Breast epithelium (tissue), 4 donors: ENCODE measurements around the gene MMAA. TPM values are rescaled to one million over a fixed set of nuclear protein-coding genes. Genes with fewer than 3 reads are reported as not detected.
"Not testable (repeated sequence)": the region's sequence is repeated elsewhere in the genome, so short reads cannot be mapped to it uniquely, and the experiment has no call there.

Experiments used
- DNase-seq, 2 donors: peaks; one replicate each; pipeline ENCODE4 v3.0.0-alpha.2; 2019; ENCODE audit warnings: low spot score in 2 of 2
- H3K27ac ChIP-seq, 2 donors: fragments of 200-600 bp; sonication (generic) in 1 of 2; one replicate each; pipeline ENCODE4 v1.5.1; 2016 to 2019; ENCODE audit warnings: mild to moderate bottlenecking in 1 of 2
- H3K27me3 ChIP-seq, 2 donors: fragments of 200-600 bp; sonication (generic) in 1 of 2; one replicate each; pipeline versions ENCODE4 v1.5.1 to v1.6.0; 2017 to 2019; ENCODE audit warnings: control low read depth in 1 of 2, mild to moderate bottlenecking in 1 of 2
- H3K36me3 ChIP-seq: fragments of 200-600 bp; one replicate; pipeline ENCODE4 v1.5.1; 2019
- H3K4me1 ChIP-seq, 2 donors: fragments of 200-600 bp; sonication (generic); one replicate each; pipeline ENCODE4 v1.5.1; 2016 to 2019; ENCODE audit warnings: control low read depth in 1 of 2
- H3K4me3 ChIP-seq, 3 donors: fragments of 200-600 bp; sonication (generic); 1 replicate in 2 of 3; 2 replicates in 1 of 3; pipeline ENCODE4 v1.5.1; 2016 to 2019; ENCODE audit warnings: mild to moderate bottlenecking in 3 of 3, moderate library complexity in 2 of 3
- H3K9me3 ChIP-seq, 2 donors: fragments of 200-600 bp; sonication (generic) in 1 of 2; one replicate each; pipeline ENCODE4 v1.5.1; 2016 to 2019; ENCODE audit warnings: control low read depth in 1 of 2
- POLR2A ChIP-seq: fragments of 450-650 bp; IDR thresholded peaks from one replicate; pipeline ENCODE4 v1.6.1; 2016; ENCODE audit warnings: antibody characterized with exemption, mild to moderate bottlenecking, moderate library complexity
- POLR2AphosphoS5 ChIP-seq, 3 donors: sonication (generic); formaldehyde crosslinking; IDR thresholded peaks; one replicate each; pipeline ENCODE4 v1.6.1; 2017; ENCODE audit warnings: antibody characterized with exemption in 3 of 3
- intact Hi-C: fragments of 100-400 bp; cut with DNase I; formaldehyde crosslinking; loops from one replicate; pipeline ENCODE4 v1.15.1; 2023; ENCODE audit warnings: low total_unique reads
- total RNA-seq, 3 donors: library from RNA; depleted of rRNA; stranded (reverse); fragments of >200 nt; gene quantifications; one replicate each; pipeline ENCODE4 v1.1.0, GENCODE V29; 2016
- TF ChIP-seq, protein P1 (sequence below), 3 donors: fragments of 450-650 bp; IDR thresholded peaks; one replicate each; pipeline ENCODE4 v1.5.1; 2016 to 2017; ENCODE audit warnings: antibody characterized with exemption in 3 of 3, mild to moderate bottlenecking in 3 of 3, moderate library complexity in 3 of 3

Gene MMAA
- total RNA-seq, 3 donors from 2014 or later, result 4.2 to 5.7 (median 5.6) TPM

DNA sequence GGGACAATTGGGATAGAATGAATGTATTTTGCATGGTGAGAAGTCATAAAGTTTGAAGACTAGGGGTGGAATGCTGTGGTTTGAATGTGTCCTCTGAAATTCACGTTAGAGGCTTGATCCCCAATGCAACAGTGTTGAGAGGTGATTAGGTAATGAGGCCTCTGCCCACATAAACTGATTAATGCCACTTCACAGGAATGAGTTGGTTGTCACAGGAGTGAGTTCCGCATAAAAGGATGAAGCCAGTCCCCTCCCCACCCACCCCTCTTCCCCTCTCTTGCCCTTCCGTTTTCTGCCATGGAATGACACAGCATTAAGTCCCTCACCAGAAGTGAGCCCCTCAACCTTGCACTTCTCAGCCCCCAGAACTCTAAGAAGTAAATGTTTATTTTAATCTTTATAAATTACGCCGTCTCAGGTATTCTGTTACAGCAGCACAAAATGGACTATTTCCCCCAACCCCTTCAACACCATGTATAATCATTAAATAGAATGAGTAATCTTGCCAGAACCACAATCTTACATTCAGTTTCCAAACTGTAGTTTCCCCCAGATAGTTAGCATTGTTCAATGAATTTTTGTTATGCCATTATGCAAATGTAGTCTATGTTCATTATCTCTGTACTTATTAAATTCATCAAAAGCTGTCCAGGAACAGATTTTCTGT is 5.5 kb upstream of the MMAA start:
- Histone ChIP-seq H3K36me3 (no peaks in the 10 kb centered on the region), H3K9me3 (no peaks in the 10 kb centered on the region), H3K4me3 (no peak overlapping the region), H3K4me1 (no peaks in the 10 kb centered on the region), H3K27me3 (no peaks in the 10 kb centered on the region), H3K27ac (no peak overlapping the region)
- no peak for TF ChIP-seq POLR2A
- no peak for TF ChIP-seq POLR2AphosphoS5 (IDR thresholded peaks at IDR 0.05)
- TF ChIP-seq, protein P1, sequence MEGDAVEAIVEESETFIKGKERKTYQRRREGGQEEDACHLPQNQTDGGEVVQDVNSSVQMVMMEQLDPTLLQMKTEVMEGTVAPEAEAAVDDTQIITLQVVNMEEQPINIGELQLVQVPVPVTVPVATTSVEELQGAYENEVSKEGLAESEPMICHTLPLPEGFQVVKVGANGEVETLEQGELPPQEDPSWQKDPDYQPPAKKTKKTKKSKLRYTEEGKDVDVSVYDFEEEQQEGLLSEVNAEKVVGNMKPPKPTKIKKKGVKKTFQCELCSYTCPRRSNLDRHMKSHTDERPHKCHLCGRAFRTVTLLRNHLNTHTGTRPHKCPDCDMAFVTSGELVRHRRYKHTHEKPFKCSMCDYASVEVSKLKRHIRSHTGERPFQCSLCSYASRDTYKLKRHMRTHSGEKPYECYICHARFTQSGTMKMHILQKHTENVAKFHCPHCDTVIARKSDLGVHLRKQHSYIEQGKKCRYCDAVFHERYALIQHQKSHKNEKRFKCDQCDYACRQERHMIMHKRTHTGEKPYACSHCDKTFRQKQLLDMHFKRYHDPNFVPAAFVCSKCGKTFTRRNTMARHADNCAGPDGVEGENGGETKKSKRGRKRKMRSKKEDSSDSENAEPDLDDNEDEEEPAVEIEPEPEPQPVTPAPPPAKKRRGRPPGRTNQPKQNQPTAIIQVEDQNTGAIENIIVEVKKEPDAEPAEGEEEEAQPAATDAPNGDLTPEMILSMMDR (IDR thresholded peaks at IDR 0.05), result no peak
- no peak for DNase-seq
- intact Hi-C loops, result no loop called here

DNA sequence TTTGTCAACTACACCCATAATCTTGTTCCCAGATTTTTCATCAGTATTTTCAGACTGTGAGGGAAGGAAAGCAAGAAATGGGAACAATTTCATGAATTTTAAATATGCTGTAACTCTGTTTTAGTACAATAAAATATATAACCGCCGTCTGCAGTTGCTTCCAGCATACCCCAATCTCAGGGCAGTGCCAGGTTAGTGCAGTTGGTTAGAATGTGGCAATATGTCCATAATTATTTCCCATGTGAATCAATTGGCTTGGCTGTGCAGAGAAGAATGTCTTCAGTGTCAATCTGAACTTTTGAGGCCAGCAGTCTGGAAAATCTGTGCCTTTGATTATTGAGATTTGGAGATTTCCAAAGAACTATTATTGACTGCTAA is 5.0 kb upstream of the MMAA start:
- Histone ChIP-seq H3K27me3 (no peaks in the 10 kb centered on the region), H3K9me3 (no peaks in the 10 kb centered on the region), H3K4me3 (no peak overlapping the region), H3K36me3 (no peaks in the 10 kb centered on the region), H3K27ac (no peak overlapping the region), H3K4me1 (no peaks in the 10 kb centered on the region)
- intact Hi-C loops, result no loop called here
- no peak for TF ChIP-seq POLR2A
- TF ChIP-seq, protein P1 (IDR thresholded peaks at IDR 0.05), result no peak
- no peak for TF ChIP-seq POLR2AphosphoS5 (IDR thresholded peaks at IDR 0.05)
- no peak for DNase-seq

DNA sequence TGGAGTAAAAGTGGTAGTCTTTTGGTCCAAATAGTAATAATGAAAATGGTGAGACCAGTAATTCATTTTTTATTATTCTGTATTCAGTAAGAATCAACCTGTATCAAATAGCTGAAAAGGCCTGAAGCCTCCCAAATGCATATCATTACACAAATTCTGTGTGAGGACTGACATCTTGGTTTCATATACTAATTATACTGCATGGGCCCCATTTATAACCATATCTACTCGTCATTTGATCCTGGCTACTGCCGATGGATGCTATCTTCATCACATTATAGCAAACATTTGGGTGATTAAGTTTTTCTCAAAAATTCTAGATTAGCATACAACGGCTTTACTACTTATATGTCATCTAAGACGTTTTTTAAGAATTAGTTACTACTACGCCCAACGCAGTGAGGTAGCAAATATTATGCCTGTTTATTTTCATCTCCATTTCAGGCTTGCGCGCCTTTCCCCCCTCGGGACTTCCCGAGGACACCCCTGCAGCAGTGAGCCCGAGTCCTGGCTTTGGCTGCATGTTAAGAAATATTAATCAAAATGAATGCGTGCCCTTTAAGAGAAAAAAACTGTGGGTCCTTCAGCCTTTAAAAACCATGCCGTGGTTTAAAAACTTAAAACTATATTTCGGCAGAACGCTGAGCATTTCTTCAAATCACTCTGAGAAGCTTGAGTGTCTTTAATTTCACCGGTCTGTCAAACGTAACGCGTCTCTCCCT is 814 bp upstream of the MMAA start:
- peaks cover 0 to 4% of the 10 kb centered on the region in 2 donors for H3K4me1 ChIP-seq
- TF ChIP-seq, protein P1 (IDR thresholded peaks at IDR 0.05), result no peak
- no peak for TF ChIP-seq POLR2A
- TF ChIP-seq POLR2AphosphoS5 (IDR thresholded peaks at IDR 0.05), result no peak
- H3K27ac ChIP-seq, result peak overlapping the region; percentile 98
- H3K27me3 ChIP-seq, result no peaks in the 10 kb centered on the region
- H3K4me3 ChIP-seq, result peak overlapping the region; percentile 69 to 88 (median 85)
- H3K9me3 ChIP-seq, result no peaks in the 10 kb centered on the region
- H3K36me3 ChIP-seq, result no peaks in the 10 kb centered on the region
- intact Hi-C loops, result no loop called here
- no peak for DNase-seq

DNA sequence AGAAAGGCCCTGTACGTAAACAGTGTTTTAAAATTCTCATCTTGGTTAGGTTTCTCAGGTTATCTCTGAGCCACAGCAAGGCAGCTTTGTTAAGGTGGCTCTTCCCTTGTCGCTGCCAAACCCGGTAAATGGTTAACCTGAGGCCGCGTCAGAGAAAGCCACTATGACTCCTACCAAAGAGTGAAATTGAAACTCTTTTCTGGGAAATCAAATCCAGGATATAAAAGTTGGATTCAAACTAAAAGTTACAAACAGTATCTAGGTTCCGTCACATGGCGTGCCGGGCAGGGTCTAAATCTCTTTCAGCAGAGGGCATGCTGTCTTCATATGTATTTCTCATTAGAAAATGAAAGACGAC is 433 bp downstream of the MMAA start:
- H3K4me1 ChIP-seq, result peaks cover 0 to 4% of the 10 kb centered on the region in 2 donors
- peak; percentile 38 to 52 for DNase-seq
- no peak for TF ChIP-seq POLR2AphosphoS5 (IDR thresholded peaks at IDR 0.05)
- TF ChIP-seq POLR2A, result no peak
- TF ChIP-seq, protein P1 (IDR thresholded peaks at IDR 0.05), result no peak
- H3K27me3 ChIP-seq, result no peaks in the 10 kb centered on the region
- H3K9me3 ChIP-seq, result no peaks in the 10 kb centered on the region
- H3K27ac ChIP-seq, result peak overlapping the region; percentile 98
- intact Hi-C loops, result no loop called here
- H3K4me3 ChIP-seq, result peak overlapping the region; percentile 69 to 88 (median 85)
- H3K36me3 ChIP-seq, result no peaks in the 10 kb centered on the region

DNA sequence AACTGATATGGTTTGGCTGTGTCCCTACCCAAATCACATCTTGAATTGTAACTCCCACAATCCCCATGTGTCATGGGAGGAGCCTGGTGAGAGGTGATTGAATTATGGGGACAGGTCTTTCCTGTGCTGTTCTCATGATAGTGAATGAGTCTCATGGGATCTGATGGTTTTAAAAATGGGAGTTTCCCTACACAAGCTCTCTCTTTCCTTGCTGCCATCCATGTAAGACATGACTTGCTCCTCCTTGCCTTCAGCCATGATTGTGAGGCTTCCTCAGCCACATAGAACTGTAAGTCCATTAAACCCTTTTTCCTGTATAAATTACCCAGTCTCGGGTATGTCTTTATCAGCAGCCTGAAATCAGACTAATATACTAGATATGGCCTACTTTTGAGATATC is 2.9 kb downstream of the MMAA start:
- DNase-seq, H3K4me3 ChIP-seq, intact Hi-C loops: not testable (repeated sequence)

More for the DNA sequence above, 2.9 kb downstream of the MMAA start:
- not testable (repeated sequence) for H3K4me1 ChIP-seq, H3K27me3 ChIP-seq, H3K27ac ChIP-seq, H3K36me3 ChIP-seq, H3K9me3 ChIP-seq
